H1 (cell line): ENCODE results near the gene ZNF546. TPM values are rescaled to one million over a fixed set of nuclear protein-coding genes. Genes with fewer than 3 reads are reported as not detected.

Experiments used
- CTCF ChIA-PET: fragments of 300-600 bp; sonication (Branson Sonifier 250); formaldehyde crosslinking; loops from one replicate; lab custom pipeline; 2021; ENCODE audit not compliant: partially characterized antibody; lab: Charles Lee
- POLR2A ChIA-PET: fragments of 300-600 bp; sonication (Branson Sonifier 250); formaldehyde crosslinking; loops from one replicate; lab custom pipeline; 2021; ENCODE audit warnings: inconsistent platforms; ENCODE audit not compliant: partially characterized antibody; lab: Charles Lee
- DNase-seq, 2 experiments: peaks; one replicate each; pipeline versions ENCODE4 v3.0.0 to v3.0.0-alpha.2; 2010 to 2022; ENCODE audit warnings: low spot score in 2 of 2, low read depth in 1 of 2, mixed read lengths in 1 of 2
- FAIRE-seq: peaks from 2 replicates; lab custom pipeline; 2011; peaks lifted over from hg19 to GRCh38; lab: Jason Lieb, UNC
- H2AFZ ChIP-seq: 2 replicates; pipeline ENCODE4 v1.8.1; 2012; ENCODE audit warnings: low read length, inconsistent platforms
- H2AK5ac ChIP-seq: 2 replicates; pipeline ENCODE4 v1.6.1; 2013; ENCODE audit warnings: low read depth, low read length
- H2BK120ac ChIP-seq: replicated peaks from 2 replicates; pipeline ENCODE3; 2013; ENCODE audit warnings: low read depth, low read length, inconsistent platforms
- H2BK12ac ChIP-seq: 2 replicates; pipeline ENCODE4 v1.6.1; 2013; ENCODE audit warnings: low read depth, low read length
- H2BK15ac ChIP-seq: 2 replicates; pipeline ENCODE4 v1.6.1; 2013; ENCODE audit warnings: low read length
- H2BK20ac ChIP-seq: 2 replicates; pipeline ENCODE4 v1.6.1; 2013; ENCODE audit warnings: low read length
- H2BK5ac ChIP-seq: 2 replicates; pipeline ENCODE4 v1.6.1; 2013; ENCODE audit warnings: low read depth, low read length
- H3K14ac ChIP-seq: 2 replicates; pipeline ENCODE4 v1.6.1; 2013; ENCODE audit warnings: inconsistent platforms; ENCODE audit not compliant: insufficient read length
- H3K18ac ChIP-seq: 2 replicates; pipeline ENCODE4 v1.6.1; 2013; ENCODE audit warnings: low read length; ENCODE audit errors: extremely low read depth
- H3K23ac ChIP-seq: 2 replicates; pipeline ENCODE4 v1.6.1; 2013; ENCODE audit warnings: inconsistent platforms; ENCODE audit not compliant: insufficient read length
- H3K23me2 ChIP-seq: 2 replicates; pipeline ENCODE4 v1.6.1; 2013; ENCODE audit warnings: low read depth, low read length
- H3K27ac ChIP-seq: 2 replicates; pipeline ENCODE4 v1.6.1; 2011; ENCODE audit warnings: low read depth, low read length, inconsistent platforms
- H3K27me3 ChIP-seq, 4 experiments: replicated peaks in 1 of 4; 1 replicate in 1 of 4; 2 replicates in 3 of 4; pipeline versions ENCODE4 v1.6.1 to v1.8.1; 2011 to 2013; ENCODE audit warnings: low read length in 3 of 4, mild to moderate bottlenecking in 3 of 4, inconsistent platforms in 2 of 4, mixed read lengths in 2 of 4, moderate library complexity in 1 of 4; ENCODE audit not compliant: control insufficient read depth in 3 of 4, insufficient read depth in 3 of 4; ENCODE audit errors: extremely low read depth in 1 of 4
- H3K36me3 ChIP-seq, 4 experiments: 2 replicates each; pipeline versions ENCODE4 v1.6.1 to v1.8.1; 2011 to 2013; ENCODE audit warnings: mild to moderate bottlenecking in 4 of 4, low read length in 3 of 4, moderate library complexity in 2 of 4, control low read depth in 1 of 4, inconsistent platforms in 1 of 4; ENCODE audit not compliant: insufficient read depth in 4 of 4, control insufficient read depth in 2 of 4
- H3K4ac ChIP-seq: replicated peaks from 2 replicates; pipeline ENCODE3; 2013; ENCODE audit warnings: low read length, low read depth, mixed read lengths, inconsistent platforms; ENCODE audit not compliant: insufficient read length
- H3K4me1 ChIP-seq, 4 experiments: replicated peaks in 1 of 4; 1 replicate in 1 of 4; 2 replicates in 3 of 4; pipeline versions ENCODE4 v1.6.1 to v1.8.1; 2011 to 2013; ENCODE audit warnings: low read length in 3 of 4, inconsistent platforms in 2 of 4, mixed read lengths in 1 of 4; ENCODE audit not compliant: insufficient read depth in 4 of 4, control insufficient read depth in 3 of 4
- H3K4me2 ChIP-seq, 2 experiments: 2 replicates each; pipeline versions ENCODE4 v1.6.1 to v1.8.1; 2011 to 2013; ENCODE audit warnings: low read depth in 2 of 2, low read length in 2 of 2, control low read depth in 1 of 2, inconsistent platforms in 1 of 2, mild to moderate bottlenecking in 1 of 2; ENCODE audit not compliant: insufficient read depth in 1 of 2
- H3K4me3 ChIP-seq, 4 experiments: fragments of 200-600, 300-600 bp in 1 of 4; sonication (generic), shearing (Covaris generic), sonication (Bioruptor Twin) in 1 of 4; 2 replicates each; pipeline versions ENCODE4 v1.5.1 to v1.8.1; 2011 to 2016; ENCODE audit warnings: low read length in 4 of 4, low read depth in 3 of 4, control low read depth in 2 of 4, inconsistent platforms in 2 of 4, mild to moderate bottlenecking in 2 of 4, mixed read lengths in 1 of 4, moderate library complexity in 1 of 4; ENCODE audit not compliant: insufficient read depth in 2 of 4; ENCODE audit errors: extremely low read depth in 1 of 4
- H3K56ac ChIP-seq: replicated peaks from 2 replicates; pipeline ENCODE3; 2013; ENCODE audit warnings: low read depth, mild to moderate bottlenecking, mixed read lengths, low read length, inconsistent platforms; ENCODE audit not compliant: insufficient read length
- H3K79me1 ChIP-seq: 2 replicates; pipeline ENCODE4 v1.6.1; 2013; ENCODE audit warnings: low read depth, low read length, control low read depth
- H3K79me2 ChIP-seq, 2 experiments: 2 replicates each; pipeline versions ENCODE4 v1.6.1 to v1.8.1; 2012 to 2013; ENCODE audit warnings: low read length in 2 of 2, mild to moderate bottlenecking in 2 of 2, inconsistent platforms in 1 of 2; ENCODE audit not compliant: insufficient read depth in 2 of 2, control insufficient read depth in 1 of 2
- H3K9ac ChIP-seq, 4 experiments: replicated peaks in 1 of 4; 1 replicate in 1 of 4; 2 replicates in 3 of 4; pipeline versions ENCODE4 v1.6.1 to v1.8.1; 2011 to 2013; ENCODE audit warnings: low read depth in 3 of 4, low read length in 3 of 4, control low read depth in 2 of 4, mild to moderate bottlenecking in 2 of 4, moderate library complexity in 2 of 4, inconsistent platforms in 1 of 4; ENCODE audit errors: extremely low read depth in 1 of 4
- H3K9me3 ChIP-seq, 2 experiments: 2 replicates each; pipeline versions ENCODE4 v1.6.1 to v1.8.1; 2012 to 2013; ENCODE audit warnings: mild to moderate bottlenecking in 2 of 2, moderate library complexity in 2 of 2, control low read depth in 1 of 2, inconsistent platforms in 1 of 2, low read depth in 1 of 2, low read length in 1 of 2, mixed read lengths in 1 of 2; ENCODE audit not compliant: insufficient read depth in 2 of 2
- H4K20me1 ChIP-seq, 2 experiments: replicated peaks in 1 of 2; 2 replicates each; pipeline versions ENCODE3 to v1.8.1; 2011 to 2013; ENCODE audit warnings: inconsistent platforms in 2 of 2, low read length in 2 of 2, mild to moderate bottlenecking in 1 of 2; ENCODE audit not compliant: insufficient read depth in 2 of 2, control insufficient read depth in 1 of 2
- H4K5ac ChIP-seq: 2 replicates; pipeline ENCODE4 v1.6.1; 2013; ENCODE audit warnings: low read length, low read depth, mixed read lengths, inconsistent platforms; ENCODE audit not compliant: insufficient read length
- H4K8ac ChIP-seq: 2 replicates; pipeline ENCODE4 v1.8.0; 2013; ENCODE audit warnings: mild to moderate bottlenecking, moderate library complexity, low read length, inconsistent platforms; ENCODE audit not compliant: insufficient read depth; ENCODE audit errors: extremely low read depth
- H4K91ac ChIP-seq: replicated peaks from 2 replicates; pipeline ENCODE3; 2013; ENCODE audit warnings: low read length, mixed read lengths, inconsistent platforms; ENCODE audit not compliant: insufficient read length
- ASH2L ChIP-seq: fragments of 200-600, 300-600 bp; sonication (generic); IDR thresholded peaks from one replicate; pipeline ENCODE4 v1.7.1; 2017; ENCODE audit warnings: low read length
- GTF2F1 ChIP-seq: IDR thresholded peaks from 2 replicates; pipeline ENCODE4 v1.6.1; 2012; ENCODE audit warnings: low read depth, low read length, improper control_type of control experiment, borderline replicate concordance
- SP2 ChIP-seq: IDR thresholded peaks from 2 replicates; pipeline ENCODE4 v1.6.1; 2012; ENCODE audit warnings: mild to moderate bottlenecking, low read length, inconsistent platforms
- WGBS, 2 experiments: shearing (Covaris generic) in 1 of 2; methylation state at CpG; one replicate each; pipeline versions ENCODE4 v1.1.6 to v1.1.7; 2013 to 2015; ENCODE audit warnings: low lambda C conversion rate in 2 of 2, mixed read lengths in 2 of 2, inconsistent platforms in 1 of 2, low coverage in 1 of 2, missing lambda C conversion rate in 1 of 2; ENCODE audit not compliant: insufficient replicate concordance in 2 of 2, insufficient coverage in 1 of 2, insufficient read length in 1 of 2; ENCODE audit errors: extremely low coverage in 1 of 2, missing lambda C conversion rate in 1 of 2; 5-methylcytosine and 5-hydroxymethylcytosine counted together
- polyA plus RNA-seq, 7 experiments: library from polyadenylated mRNA; depleted of rRNA in 3 of 7; stranded (reverse) in 5 of 7; unstranded in 2 of 7; fragments of >200 nt in 5 of 7; fragments of 200-250 nt in 2 of 7; gene quantifications; 1 replicate in 5 of 7; 2 replicates in 1 of 7; 4 replicates in 1 of 7; pipeline versions ENCODE4 v1.2.1 to v1.2.3, GENCODE V29; 2011 to 2013; ENCODE audit warnings: missing spikeins in 2 of 7, mixed read lengths in 2 of 7
- total RNA-seq: library from RNA; stranded (reverse); fragmentation: NEBNext Ultra II Directional; extraction: Animal tissue kit (Norgen Biotek cat#: 25700); gene quantifications from 2 replicates; pipeline ENCODE4 v1.2.1, GENCODE V29; 2021

Gene ZNF546
- total and polyA plus RNA-seq, 2 of the 8 experiments (the other 6 are each of a cell fraction or from before 2014, with no cell fraction given), result 0.21 to 1.1 TPM

GRCh38 chr19:40057166-40057565 is 60.3 kb downstream of the ZNF546 start:
- Histone ChIP-seq H2BK20ac (no peak overlapping the region), H3K56ac (no peak overlapping the region), H3K4ac (no peak overlapping the region), H3K14ac (no peak overlapping the region), H2BK15ac (no peak overlapping the region), H2BK12ac (no peak overlapping the region), H3K4me2 (no peak overlapping the region; a peak in 1 of 4 replicates), H2AK5ac (no peak overlapping the region), H3K4me1 (peaks cover 0 to 6% (median 0%) of the 10 kb centered on the region in 4 experiments; a peak in 1 of 7 replicates), H3K18ac (no peak overlapping the region), H2BK5ac (no peak overlapping the region), H3K4me3 (peak overlapping the region in 1 of 4 experiments; percentile 89; a peak in 1 of 8 replicates), H2BK120ac (no peak overlapping the region), H3K79me1 (no peaks in the 10 kb centered on the region; the same call in 1 of the 2 replicates), H4K20me1 (no peaks in the 10 kb centered on the region), H3K23ac (no peak overlapping the region), H4K5ac (no peak overlapping the region), H3K36me3 (no peaks in the 10 kb centered on the region), H3K79me2 (peaks cover 0 to 34% of the 10 kb centered on the region in 2 experiments; a peak in 2 of 4 replicates), H3K27ac (no peak overlapping the region), H4K8ac (no peak overlapping the region), H3K23me2 (peaks cover 7% of the 10 kb centered on the region), H3K9me3 (peaks cover 2 to 9% of the 10 kb centered on the region in 2 experiments; a peak in 2 of 4 replicates), H4K91ac (no peak overlapping the region), H3K27me3 (no peaks in the 10 kb centered on the region), H2AFZ (no peak overlapping the region), H3K9ac (no peak overlapping the region)
- 90% methylated on average over 1 of the region's 1 CpG; no CpG with 5 or more reads in 1 of the 2 experiments for WGBS, 2 experiments
- no peak for TF ChIP-seq GTF2F1
- TF ChIP-seq ASH2L, result no peak
- no peak for TF ChIP-seq SP2
- POLR2A ChIA-PET, result no interaction called here
- DNase-seq (no peak), FAIRE-seq (no peak)
- CTCF ChIA-PET, result no interaction called here
